NCI-H1092 treated with DMSO at 0.1 percent for 48 hours (cell line): ENCODE measurements around the gene DIAPH1.

Source experiments
- DNase-seq: peaks from one replicate; lab custom pipeline; 2025; lab: John Stamatoyannopoulos, UW

Gene DIAPH1

GRCh38 chr5:141618804-141619554, at the start of gene DIAPH1:
Gene DIAPH1 (minus strand): TSS chr5:141619000. CDS start chr5:141618914, 86 bp downstream.
- peak; percentile 93 for DNase-seq

- DNase-seq = no peak
Observed at GRCh38 chr5:141665995-141666940, 47.5 kb upstream of the DIAPH1 start.

- DNase-seq = peak; percentile 23
Observed at GRCh38 chr5:141664733-141665461, 46.1 kb upstream of the DIAPH1 start.

- no peak for DNase-seq
Observed at GRCh38 chr5:141663506-141663905, 44.7 kb upstream of the DIAPH1 start.

GRCh38 chr5:141662028-141662427, 43.2 kb upstream of the DIAPH1 start:
- no peak for DNase-seq

- no peak for DNase-seq
Observed at GRCh38 chr5:141657937-141658545, 39.2 kb upstream of the DIAPH1 start.

- DNase-seq = no peak
Observed at GRCh38 chr5:141657404-141657803, 38.6 kb upstream of the DIAPH1 start.

- DNase-seq = no peak
Observed at GRCh38 chr5:141656396-141656795, 37.6 kb upstream of the DIAPH1 start.

- DNase-seq = no peak
Observed at GRCh38 chr5:141655020-141655419, 36.2 kb upstream of the DIAPH1 start.

- no peak for DNase-seq
Observed at GRCh38 chr5:141654298-141654697, 35.5 kb upstream of the DIAPH1 start.

- no peak for DNase-seq
Observed at GRCh38 chr5:141651728-141652105, 32.9 kb upstream of the DIAPH1 start.

- DNase-seq = no peak
Observed at GRCh38 chr5:141650851-141651727, 32.3 kb upstream of the DIAPH1 start, which contains the start of gene FCHSD1. Gene FCHSD1 (minus strand): TSS chr5:141651418. CDS start chr5:141651368, 50 bp downstream.

GRCh38 chr5:141649972-141650371, 31.2 kb upstream of the DIAPH1 start:
- no peak for DNase-seq

GRCh38 chr5:141649056-141649688, 30.4 kb upstream of the DIAPH1 start:
- no peak for DNase-seq

GRCh38 chr5:141647851-141648250, 29.1 kb upstream of the DIAPH1 start:
- DNase-seq = no peak

GRCh38 chr5:141647242-141647641, 28.4 kb upstream of the DIAPH1 start:
- no peak for DNase-seq

- DNase-seq = no peak
Observed at GRCh38 chr5:141646026-141646425, 27.2 kb upstream of the DIAPH1 start.

GRCh38 chr5:141641634-141642267, 23.0 kb upstream of the DIAPH1 start:
- no peak for DNase-seq

- DNase-seq = no peak
Observed at GRCh38 chr5:141640698-141641097, 21.9 kb upstream of the DIAPH1 start.

- DNase-seq = no peak
Observed at GRCh38 chr5:141640051-141640415, 21.2 kb upstream of the DIAPH1 start.
